GM10847 (cell line): ENCODE measurements around the gene DCN.

Source experiments
- POLR2A ChIP-seq: IDR thresholded peaks from 2 replicates; pipeline ENCODE4 v1.6.1; 2011; ENCODE audit not compliant: insufficient read length; ENCODE audit errors: extremely low read depth

Gene DCN

DNA sequence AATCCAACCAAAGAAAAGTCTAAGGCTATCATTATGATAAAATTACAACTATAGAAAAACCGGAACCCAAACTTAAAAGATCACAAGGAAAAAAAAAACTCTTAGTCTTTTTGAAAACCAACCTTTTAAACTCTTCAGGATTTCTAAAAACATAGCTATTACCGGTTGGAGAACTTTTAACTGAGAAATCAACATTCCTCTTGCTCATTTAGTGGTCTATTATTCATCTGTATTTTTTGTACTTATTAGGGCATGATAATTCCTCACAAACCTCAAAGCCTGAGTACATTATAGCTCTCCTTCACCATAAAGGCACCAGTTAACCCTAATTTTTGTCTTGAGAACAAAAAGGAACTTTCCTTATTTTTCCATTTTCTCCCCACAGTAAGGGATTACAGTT is 81.7 kb downstream of the DCN start:
- TF ChIP-seq POLR2A: no peak

DNA sequence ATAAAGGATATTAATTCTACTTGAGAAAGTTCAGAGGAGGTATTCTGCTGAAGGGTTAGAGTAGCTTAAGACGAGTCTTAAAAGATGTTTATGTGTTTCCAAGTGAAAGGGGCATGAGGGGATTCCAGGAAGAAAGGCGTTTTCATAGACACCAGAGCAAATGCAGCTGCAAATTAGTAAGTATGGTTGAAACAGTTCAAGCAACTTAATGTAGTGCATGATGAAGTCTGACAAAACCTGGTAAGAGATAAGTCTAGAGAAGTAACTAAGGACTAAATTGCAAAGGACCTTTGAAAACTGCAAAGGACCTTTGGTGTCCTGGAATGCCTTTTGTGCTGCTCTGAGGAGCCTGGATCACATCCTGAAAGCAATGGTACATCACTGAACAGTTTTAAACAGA is 82.8 kb downstream of the DCN start:
- no peak for TF ChIP-seq POLR2A

DNA sequence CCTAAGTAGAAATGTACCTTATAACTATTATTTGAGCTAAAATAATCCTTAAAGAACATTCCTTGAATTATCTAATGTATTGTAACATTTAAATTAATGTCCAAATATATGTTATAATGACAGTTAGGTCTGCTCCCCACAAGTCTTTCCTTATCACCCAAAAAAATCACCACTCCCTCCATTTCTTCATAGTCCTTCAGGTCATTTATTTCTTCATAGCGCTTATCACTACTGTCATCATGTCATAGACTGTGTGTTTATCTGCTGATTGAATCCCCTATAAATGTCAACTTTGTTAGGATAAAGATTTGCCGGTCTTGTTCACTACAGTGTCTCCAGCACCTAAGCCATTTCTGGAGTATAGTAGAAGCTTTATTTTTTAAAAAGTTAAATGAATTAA is 83.3 kb downstream of the DCN start:
- TF ChIP-seq POLR2A: no peak

DNA sequence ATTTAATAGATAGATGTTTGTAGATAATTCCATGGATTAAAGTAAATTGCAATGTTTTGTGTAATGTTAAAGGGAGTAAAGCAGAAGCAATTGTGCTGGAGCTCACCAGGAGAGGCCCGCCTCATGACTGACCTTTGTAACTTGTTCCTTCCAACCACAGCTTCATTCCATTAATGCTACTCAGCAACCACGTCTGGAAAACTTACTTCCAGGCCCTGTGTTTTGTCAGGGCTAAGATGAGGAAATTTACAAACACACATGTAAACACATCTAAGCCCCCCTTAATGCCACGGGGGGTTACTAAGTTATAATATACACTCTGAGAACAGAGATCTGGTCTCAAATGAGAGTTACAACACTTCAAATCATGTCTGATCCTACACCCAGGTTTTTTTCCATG is 83.7 kb downstream of the DCN start:
- no peak for TF ChIP-seq POLR2A

DNA sequence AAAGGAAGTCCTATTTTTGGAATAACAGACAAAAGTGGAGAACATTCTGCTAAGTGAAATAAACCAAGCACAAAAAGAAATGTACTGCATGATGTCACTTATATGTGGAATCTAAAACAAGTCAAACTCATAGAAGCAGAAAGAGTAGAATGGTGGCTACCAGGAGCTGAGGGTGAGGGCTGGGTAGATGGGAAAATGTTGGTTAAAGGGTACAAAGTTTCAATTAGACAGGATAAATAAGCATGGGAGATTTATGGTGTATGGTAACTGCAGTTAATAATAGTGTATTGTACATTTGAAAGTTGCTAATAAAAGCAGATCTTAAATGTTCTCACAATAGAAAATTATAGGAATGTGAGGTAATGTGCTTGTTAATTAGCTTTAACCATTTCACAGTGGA is 84.2 kb downstream of the DCN start:
- TF ChIP-seq POLR2A: no peak

DNA sequence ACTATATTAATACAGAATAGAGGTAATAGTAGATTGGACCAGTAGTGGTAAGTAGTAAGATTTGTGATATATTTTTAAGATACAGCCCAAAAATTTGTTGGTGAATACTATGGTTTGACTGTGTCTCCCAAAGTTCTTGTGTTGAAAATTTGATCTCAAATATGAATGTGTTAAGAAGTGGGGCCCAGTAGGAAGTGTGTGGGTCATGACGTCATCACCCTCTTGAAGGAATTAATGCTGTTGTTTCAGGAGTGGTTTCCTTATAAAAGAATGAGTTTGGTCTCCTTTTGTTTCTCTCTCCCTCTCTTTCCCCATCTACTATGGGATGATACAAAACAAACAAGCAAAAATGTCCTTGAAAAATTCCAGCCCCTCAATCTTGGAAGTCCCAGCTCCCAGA is 87.7 kb downstream of the DCN start:
- no peak for TF ChIP-seq POLR2A

DNA sequence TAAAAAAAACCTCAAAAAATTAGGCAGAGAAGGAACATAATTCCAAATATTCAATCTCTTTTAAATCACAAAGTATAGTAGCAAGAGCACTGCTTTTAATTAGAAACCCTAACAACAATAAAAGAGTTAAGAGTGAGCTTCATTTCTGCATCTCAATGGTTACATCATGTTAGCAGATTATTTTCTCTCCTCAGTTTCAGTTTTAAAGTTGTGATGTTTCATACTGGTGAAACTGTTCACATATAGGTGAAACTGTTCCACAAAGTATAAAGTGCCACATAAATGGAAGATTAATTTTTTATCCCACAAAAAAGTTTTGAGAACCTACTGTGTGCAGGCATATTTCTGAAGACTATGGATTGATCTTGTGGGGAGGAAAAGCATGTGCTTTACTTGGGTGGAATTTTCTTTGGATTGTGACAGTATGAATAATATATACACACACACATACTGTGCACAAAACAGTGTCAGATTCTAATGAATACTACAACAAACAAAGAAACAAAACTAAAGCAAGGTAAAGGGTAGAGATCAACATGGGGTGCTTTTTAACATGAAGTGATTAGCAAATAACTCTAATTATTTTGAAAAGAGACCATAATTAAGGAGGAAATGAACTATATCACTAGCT is 88.5 kb downstream of the DCN start:
- TF ChIP-seq POLR2A: no peak

DNA sequence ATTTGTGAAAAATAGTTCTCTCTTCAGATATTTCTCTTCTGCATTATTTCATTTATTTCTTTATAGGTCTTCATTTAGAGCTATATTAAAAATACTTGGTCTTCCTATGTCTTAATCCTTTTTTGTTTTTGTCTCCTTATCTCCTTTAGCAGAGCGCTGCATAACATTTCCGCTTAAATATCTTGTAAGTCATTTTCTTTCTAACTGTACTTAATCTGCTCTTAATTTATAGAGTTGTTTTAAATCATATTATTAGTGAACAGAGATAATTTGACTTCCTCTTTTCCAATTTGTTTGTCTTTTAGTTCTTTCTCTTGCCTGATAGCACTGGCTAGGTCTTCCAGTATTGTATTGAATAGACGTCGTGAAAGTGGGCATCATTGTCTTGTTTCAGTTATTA is 89.3 kb downstream of the DCN start:
- TF ChIP-seq POLR2A: no peak

DNA sequence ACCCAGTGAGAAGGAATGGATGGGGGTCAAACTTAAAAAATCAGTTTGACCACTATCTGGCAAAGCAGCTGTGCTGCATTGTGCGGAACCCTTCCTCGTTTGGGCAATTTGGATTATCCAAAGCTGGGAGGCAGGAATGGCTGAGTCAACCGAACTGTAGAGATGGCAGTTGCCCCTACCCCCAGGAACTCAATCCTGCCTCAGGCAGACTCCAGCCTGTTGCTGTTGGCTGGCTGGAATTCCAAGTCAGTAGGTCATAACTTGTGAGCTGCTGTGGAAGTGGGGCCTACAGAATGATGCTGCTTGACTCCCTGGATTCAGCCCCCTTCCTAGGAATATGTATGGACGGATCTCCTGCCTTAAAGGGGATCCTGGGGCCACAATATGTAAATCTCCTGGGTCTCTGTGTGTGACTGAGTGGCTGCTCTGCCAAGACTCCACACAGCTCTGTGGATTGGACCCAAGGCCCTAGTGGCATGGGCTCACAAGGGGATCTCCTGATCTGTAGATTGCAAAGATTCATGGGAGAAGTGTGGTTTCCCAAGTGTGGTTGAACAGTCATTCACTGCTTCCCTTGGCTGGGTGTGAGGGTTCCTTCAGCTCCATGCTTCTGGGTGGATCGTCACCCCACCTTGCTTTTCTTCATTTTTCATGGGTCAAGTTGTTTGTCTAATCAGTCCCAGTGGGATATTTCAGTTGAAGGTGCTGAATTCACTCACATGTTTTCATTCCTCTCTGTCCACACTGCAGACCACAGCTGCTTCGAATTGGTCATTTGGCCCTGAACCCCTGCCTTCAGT is 90.5 kb downstream of the DCN start:
- TF ChIP-seq POLR2A: no peak
